HT-29 (cell line): ENCODE data around the gene RBFOX1. TPM values are rescaled to one million over a fixed set of nuclear protein-coding genes. Genes with fewer than 3 reads are reported as not detected.

ENCODE experiments used
- DNase-seq: peaks from one replicate; pipeline ENCODE4 v3.0.0-alpha.2; 2015; ENCODE audit warnings: low spot score
- total RNA-seq: library from RNA; depleted of rRNA; stranded (reverse); fragments of >200 nt; shearing (Covaris generic); gene quantifications from 2 replicates; pipeline ENCODE4 v1.2.3, GENCODE V29; 2014

The RBFOX1 gene
- total RNA-seq, 1 experiment from 2014 or later: not detected

- no peak for DNase-seq
Observed at GRCh38 chr16:7518158-7518557, 185.5 kb downstream of the RBFOX1 start.

GRCh38 chr16:7521834-7522233, 189.2 kb downstream of the RBFOX1 start:
- no peak for DNase-seq

- no peak for DNase-seq
Observed at GRCh38 chr16:7524419-7524818, 191.8 kb downstream of the RBFOX1 start.

- no peak for DNase-seq
Observed at GRCh38 chr16:7526736-7527135, 194.1 kb downstream of the RBFOX1 start.

- no peak for DNase-seq
Observed at GRCh38 chr16:7532534-7532933, 199.9 kb downstream of the RBFOX1 start.

- no peak for DNase-seq
Observed at GRCh38 chr16:7534749-7535148, 202.1 kb downstream of the RBFOX1 start.

GRCh38 chr16:7541026-7541425, 208.4 kb downstream of the RBFOX1 start:
- DNase-seq: no peak

- no peak for DNase-seq
Observed at GRCh38 chr16:7545251-7545650, 212.6 kb downstream of the RBFOX1 start.

- DNase-seq: no peak
Observed at GRCh38 chr16:7546948-7547347, 214.3 kb downstream of the RBFOX1 start.

GRCh38 chr16:7547736-7548135, 215.1 kb downstream of the RBFOX1 start:
- no peak for DNase-seq

GRCh38 chr16:7548796-7549318, 216.2 kb downstream of the RBFOX1 start:
- DNase-seq: no peak

- no peak for DNase-seq
Observed at GRCh38 chr16:7550096-7550495, 217.5 kb downstream of the RBFOX1 start.

GRCh38 chr16:7555459-7555858, 222.8 kb downstream of the RBFOX1 start:
- no peak for DNase-seq

- no peak for DNase-seq
Observed at GRCh38 chr16:7561908-7562405, 229.3 kb downstream of the RBFOX1 start.

GRCh38 chr16:7566360-7566759, 233.7 kb downstream of the RBFOX1 start:
- DNase-seq: no peak

GRCh38 chr16:7571366-7571765, 238.7 kb downstream of the RBFOX1 start:
- DNase-seq: no peak

- DNase-seq: no peak
Observed at GRCh38 chr16:7577588-7577987, 244.9 kb downstream of the RBFOX1 start.

GRCh38 chr16:7579454-7579853, 246.8 kb downstream of the RBFOX1 start:
- no peak for DNase-seq

GRCh38 chr16:7581175-7581574, 248.5 kb downstream of the RBFOX1 start:
- no peak for DNase-seq

GRCh38 chr16:7583396-7583795, 250.8 kb downstream of the RBFOX1 start:
- DNase-seq: no peak

- DNase-seq: no peak
Observed at GRCh38 chr16:7584561-7584960, 251.9 kb downstream of the RBFOX1 start.

GRCh38 chr16:7585705-7586104, 253.1 kb downstream of the RBFOX1 start:
- no peak for DNase-seq

GRCh38 chr16:7590934-7591333, 258.3 kb downstream of the RBFOX1 start:
- no peak for DNase-seq

- no peak for DNase-seq
Observed at GRCh38 chr16:7596308-7596707, 263.7 kb downstream of the RBFOX1 start.
